ENCODE measurements around the gene FAM107B. TPM values are rescaled to one million over a fixed set of nuclear protein-coding genes. Genes with fewer than 3 reads are reported as not detected.

Gene FAM107B
- total RNA-seq, 5 donors from 2014 or later (not counting 1 experiment from before 2014, with no cell fraction given) = 175 to 298 (median 214) TPM

DNA sequence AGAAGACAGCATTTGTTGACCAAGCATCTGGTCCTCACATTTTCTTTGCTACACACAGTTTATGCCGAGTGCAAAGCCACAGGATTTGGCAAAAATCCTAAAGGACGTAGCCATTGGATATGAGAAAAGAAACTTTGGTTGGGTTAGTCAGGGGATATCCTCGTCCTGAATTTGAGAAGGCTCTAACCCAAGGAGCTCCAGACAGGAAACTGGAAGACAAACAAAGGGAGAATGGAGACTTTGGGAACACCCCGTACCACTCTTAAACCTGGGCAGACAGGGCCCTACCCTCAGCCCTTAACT, 297.3 kb downstream of the FAM107B start:
- CTCF ChIA-PET = no interaction called here
- POLR2A ChIA-PET = interaction anchor here in 1 of 2 donors (0.5 kb wide), 1 partner anchor 68 kb away, joined by 4 read pairs; no protein-coding TSS in a partner anchor

DNA sequence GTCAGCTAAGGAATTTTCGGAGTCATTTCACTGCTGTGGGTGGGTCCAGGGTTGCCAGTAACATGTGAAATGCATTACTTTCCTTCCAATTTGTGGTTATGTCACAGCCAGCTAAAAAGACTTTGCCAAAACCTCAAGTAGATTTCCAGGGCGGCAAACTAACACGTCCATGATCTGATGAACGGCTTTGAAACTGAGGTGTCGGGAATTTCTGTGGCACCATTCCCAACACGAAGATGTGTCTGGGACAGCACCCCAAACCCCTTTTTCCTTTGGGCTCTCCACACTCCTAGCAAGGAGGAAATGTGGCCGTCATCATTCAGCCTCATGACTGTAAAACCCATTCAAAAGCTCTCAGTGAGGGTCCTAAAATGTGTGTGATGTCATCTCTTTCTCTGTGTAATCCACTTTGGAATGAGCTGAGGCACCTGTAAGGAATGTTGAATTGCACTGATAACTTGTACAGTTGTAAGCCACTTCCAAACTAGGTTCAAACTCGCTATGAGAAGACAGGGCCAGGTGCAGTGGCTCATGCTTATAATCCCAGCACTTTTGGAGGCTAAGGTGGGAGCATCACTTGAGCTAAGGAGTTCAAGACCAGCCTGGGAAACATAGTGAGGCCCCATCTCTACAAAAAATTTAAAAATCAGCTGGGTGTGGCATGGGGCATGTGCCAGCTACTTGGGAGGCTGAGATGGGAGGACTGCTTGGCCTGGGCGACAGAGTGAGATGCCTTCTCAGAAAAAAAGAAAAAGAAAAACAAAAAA, 297.9 kb downstream of the FAM107B start:
- Mint-ChIP-seq H3K9me3 (no peaks in the 10 kb centered on the region), H3K27ac (no peak overlapping the region), H3K36me3 (no peaks in the 10 kb centered on the region), H3K4me3 (no peak overlapping the region), H3K27me3 (peaks cover 6 to 7% of the 10 kb centered on the region in 2 donors), H3K4me1 (peaks cover 0 to 5% (median 2%) of the 10 kb centered on the region in 3 donors)
- H3K27ac ChIP-seq (ENCODE audit: low read length) = no peak overlapping the region
- no peaks in the 10 kb centered on the region for H3K9me3 ChIP-seq
- WGBS (ENCODE audit: insufficient coverage) = 82% methylated on average over 2 of the region's 9 CpGs
- H3K27me3 ChIP-seq (replicated peaks in 1 of 2; ENCODE audit: control insufficient read depth in 2 of 2, extremely low read depth in 1 of 2, insufficient read depth in 2 of 2, low read length in 1 of 2) = peaks cover 0 to 35% of the 10 kb centered on the region in 2 experiments
- no peaks in the 10 kb centered on the region for H3K36me3 ChIP-seq (ENCODE audit: control insufficient read depth in 2 of 2, extremely low read depth in 1 of 2, insufficient read depth in 1 of 2, low read length in 1 of 2)
- POLR2A ChIA-PET = interaction anchor here in 1 of 2 donors (0.5 kb wide), 1 partner anchor 67 kb away, joined by 4 read pairs; no protein-coding TSS in a partner anchor
- CTCF ChIA-PET = no interaction called here
- H3K4me3 ChIP-seq (ENCODE audit: control insufficient read depth in 1 of 2, extremely low read depth in 1 of 2, low read length in 1 of 2) = no peak overlapping the region
- DNase-seq = no peak
- no peaks in the 10 kb centered on the region for H3K4me1 ChIP-seq (ENCODE audit: control insufficient read depth in 1 of 2, extremely low read depth in 1 of 2, insufficient read depth in 2 of 2, low read length in 2 of 2)
- ATAC-seq (replicated peaks in 1 of 4) = no peak

More for the DNA sequence above, 297.3 kb downstream of the FAM107B start:
- Histone ChIP-seq H3K27ac (ENCODE audit: low read length) (no peak overlapping the region), H3K36me3 (ENCODE audit: control insufficient read depth in 2 of 2, extremely low read depth in 1 of 2, insufficient read depth in 1 of 2, low read length in 1 of 2) (no peaks in the 10 kb centered on the region), H3K4me3 (ENCODE audit: control insufficient read depth in 1 of 2, extremely low read depth in 1 of 2, low read length in 1 of 2) (no peak overlapping the region), H3K27me3 (replicated peaks in 1 of 2; ENCODE audit: control insufficient read depth in 2 of 2, extremely low read depth in 1 of 2, insufficient read depth in 2 of 2, low read length in 1 of 2) (peaks cover 0 to 32% of the 10 kb centered on the region in 2 experiments), H3K9me3 (no peaks in the 10 kb centered on the region), H3K4me1 (ENCODE audit: control insufficient read depth in 1 of 2, extremely low read depth in 1 of 2, insufficient read depth in 2 of 2, low read length in 2 of 2) (no peaks in the 10 kb centered on the region)
- Mint-ChIP-seq H3K36me3 (no peaks in the 10 kb centered on the region), H3K4me3 (no peak overlapping the region), H3K27ac (no peak overlapping the region), H3K4me1 (peaks cover 0 to 5% (median 2%) of the 10 kb centered on the region in 3 donors), H3K9me3 (no peaks in the 10 kb centered on the region), H3K27me3 (peaks cover 4 to 6% of the 10 kb centered on the region in 2 donors)
- WGBS (ENCODE audit: insufficient coverage) = no CpG with 5 or more reads among the region's 4 CpGs
- DNase-seq (no peak), ATAC-seq (replicated peaks in 1 of 4) (no peak)

DNA sequence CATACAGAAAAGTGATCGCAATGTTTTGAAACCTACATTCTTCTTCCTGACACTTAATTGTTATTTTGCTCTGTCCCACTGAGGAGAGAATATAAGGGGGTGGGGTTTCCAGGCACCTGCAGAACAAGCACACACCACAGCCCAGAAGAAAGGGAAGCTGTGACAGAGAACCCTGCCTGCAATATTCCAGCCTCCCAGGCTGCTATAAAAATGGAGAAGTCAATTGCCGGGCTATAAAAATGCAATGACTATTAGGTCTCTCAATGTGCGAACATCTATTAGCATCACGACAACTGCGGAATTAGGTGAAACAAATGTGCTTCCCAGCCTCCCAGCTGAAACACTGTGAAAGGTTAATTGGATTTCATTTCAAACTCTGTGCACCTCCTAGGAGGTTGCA, 298.7 kb downstream of the FAM107B start:
- Histone ChIP-seq H3K27me3 (replicated peaks in 1 of 2; ENCODE audit: control insufficient read depth in 2 of 2, extremely low read depth in 1 of 2, insufficient read depth in 2 of 2, low read length in 1 of 2) (peaks cover 0 to 38% of the 10 kb centered on the region in 2 experiments), H3K27ac (ENCODE audit: low read length) (no peak overlapping the region), H3K36me3 (ENCODE audit: control insufficient read depth in 2 of 2, extremely low read depth in 1 of 2, insufficient read depth in 1 of 2, low read length in 1 of 2) (no peaks in the 10 kb centered on the region), H3K9me3 (no peaks in the 10 kb centered on the region), H3K4me1 (ENCODE audit: control insufficient read depth in 1 of 2, extremely low read depth in 1 of 2, insufficient read depth in 2 of 2, low read length in 2 of 2) (no peaks in the 10 kb centered on the region), H3K4me3 (ENCODE audit: control insufficient read depth in 1 of 2, extremely low read depth in 1 of 2, low read length in 1 of 2) (no peak overlapping the region)
- POLR2A ChIA-PET = no interaction called here
- Mint-ChIP-seq H3K4me1 (peaks cover 0 to 5% (median 2%) of the 10 kb centered on the region in 3 donors), H3K36me3 (no peaks in the 10 kb centered on the region), H3K27me3 (peaks cover 6 to 11% of the 10 kb centered on the region in 2 donors), H3K4me3 (no peak overlapping the region), H3K9me3 (no peaks in the 10 kb centered on the region), H3K27ac (no peak overlapping the region)
- WGBS (ENCODE audit: insufficient coverage) = no CpG with 5 or more reads among the region's 5 CpGs
- no peak for ATAC-seq (replicated peaks in 1 of 4)
- CTCF ChIA-PET = no interaction called here
- DNase-seq = no peak

DNA sequence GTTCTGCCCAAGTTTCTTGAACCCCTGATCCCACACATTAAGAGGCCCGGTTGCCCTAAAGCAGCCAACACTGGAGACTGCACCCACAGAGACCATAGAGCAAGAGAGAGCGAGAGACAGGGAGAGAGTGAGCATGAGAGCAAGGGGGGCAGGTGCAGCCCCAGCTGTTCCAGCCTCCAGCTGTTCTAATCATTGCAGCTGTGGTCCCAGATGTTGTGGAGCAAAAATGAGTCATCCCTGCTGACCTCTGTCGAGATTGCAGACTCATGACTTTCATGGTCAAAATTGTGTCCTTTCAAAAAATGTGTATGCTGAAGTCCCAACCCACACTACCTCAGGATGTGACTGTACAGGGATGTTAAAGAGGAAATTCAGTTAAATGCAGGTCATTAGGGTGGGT, 300.0 kb downstream of the FAM107B start:
- H3K9me3 Mint-ChIP-seq = no peaks in the 10 kb centered on the region
- Histone ChIP-seq H3K4me3 (ENCODE audit: control insufficient read depth in 1 of 2, extremely low read depth in 1 of 2, low read length in 1 of 2) (no peak overlapping the region), H3K9me3 (no peaks in the 10 kb centered on the region), H3K36me3 (ENCODE audit: control insufficient read depth in 2 of 2, extremely low read depth in 1 of 2, insufficient read depth in 1 of 2, low read length in 1 of 2) (no peaks in the 10 kb centered on the region), H3K27me3 (replicated peaks in 1 of 2; ENCODE audit: control insufficient read depth in 2 of 2, extremely low read depth in 1 of 2, insufficient read depth in 2 of 2, low read length in 1 of 2) (peaks cover 0 to 38% of the 10 kb centered on the region in 2 experiments), H3K27ac (ENCODE audit: low read length) (no peak overlapping the region), H3K4me1 (ENCODE audit: control insufficient read depth in 1 of 2, extremely low read depth in 1 of 2, insufficient read depth in 2 of 2, low read length in 2 of 2) (no peaks in the 10 kb centered on the region)
- H3K36me3 Mint-ChIP-seq = no peaks in the 10 kb centered on the region
- CTCF ChIA-PET = no interaction called here
- no peak overlapping the region for H3K4me3 Mint-ChIP-seq
- H3K27me3 Mint-ChIP-seq = peaks cover 11 to 22% of the 10 kb centered on the region in 2 donors
- ATAC-seq (replicated peaks in 1 of 4) (no peak), DNase-seq (no peak)
- H3K27ac Mint-ChIP-seq = no peak overlapping the region
- 92% methylated on average over 2 of the region's 3 CpGs for WGBS (ENCODE audit: insufficient coverage)
- POLR2A ChIA-PET = no interaction called here
- peaks cover 0 to 5% (median 2%) of the 10 kb centered on the region in 3 donors for H3K4me1 Mint-ChIP-seq

DNA sequence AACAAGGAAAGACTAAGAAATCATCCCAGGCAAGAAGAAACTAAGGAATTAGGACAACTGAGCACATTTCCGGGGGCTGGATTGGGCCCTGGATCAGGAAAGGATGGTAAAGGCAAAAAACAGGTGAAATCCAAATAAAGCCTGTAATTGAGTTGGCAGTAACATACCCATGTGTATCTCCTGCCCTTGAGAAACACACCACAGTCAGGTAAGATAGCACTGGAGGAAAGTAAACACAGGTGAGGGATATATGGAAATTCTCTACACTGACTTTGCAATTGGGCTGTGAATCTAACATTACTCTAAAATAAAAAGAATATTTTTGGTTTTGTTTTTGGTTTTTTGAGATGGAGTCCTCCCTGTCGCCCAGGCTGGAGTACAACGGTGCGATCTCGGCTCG, 303.8 kb downstream of the FAM107B start:
- Mint-ChIP-seq H3K4me1 (no peaks in the 10 kb centered on the region), H3K9me3 (no peaks in the 10 kb centered on the region), H3K27me3 (peaks cover 20 to 37% of the 10 kb centered on the region in 2 donors), H3K27ac (no peak overlapping the region), H3K4me3 (no peak overlapping the region), H3K36me3 (no peaks in the 10 kb centered on the region)
- Histone ChIP-seq H3K36me3 (ENCODE audit: control insufficient read depth in 2 of 2, extremely low read depth in 1 of 2, insufficient read depth in 1 of 2, low read length in 1 of 2) (no peaks in the 10 kb centered on the region), H3K4me1 (ENCODE audit: control insufficient read depth in 1 of 2, extremely low read depth in 1 of 2, insufficient read depth in 2 of 2, low read length in 2 of 2) (no peaks in the 10 kb centered on the region), H3K4me3 (ENCODE audit: control insufficient read depth in 1 of 2, extremely low read depth in 1 of 2, low read length in 1 of 2) (no peak overlapping the region), H3K9me3 (no peaks in the 10 kb centered on the region), H3K27me3 (replicated peaks in 1 of 2; ENCODE audit: control insufficient read depth in 2 of 2, extremely low read depth in 1 of 2, insufficient read depth in 2 of 2, low read length in 1 of 2) (peaks cover 0 to 36% of the 10 kb centered on the region in 2 experiments), H3K27ac (ENCODE audit: low read length) (no peak overlapping the region)
- ChIA-PET CTCF (interaction anchor here in 1 of 2 donors (0.6 kb wide), 1 partner anchor 354 kb away, joined by 3 read pairs; no protein-coding TSS in a partner anchor), POLR2A (interaction anchor here in 1 of 2 donors (0.5 kb wide), 1 partner anchor 802 kb away, joined by 7 read pairs; no protein-coding TSS in a partner anchor)
- WGBS (ENCODE audit: insufficient coverage) = no CpG with 5 or more reads among the region's 6 CpGs
- DNase-seq (no peak), ATAC-seq (replicated peaks in 1 of 4) (no peak)

DNA sequence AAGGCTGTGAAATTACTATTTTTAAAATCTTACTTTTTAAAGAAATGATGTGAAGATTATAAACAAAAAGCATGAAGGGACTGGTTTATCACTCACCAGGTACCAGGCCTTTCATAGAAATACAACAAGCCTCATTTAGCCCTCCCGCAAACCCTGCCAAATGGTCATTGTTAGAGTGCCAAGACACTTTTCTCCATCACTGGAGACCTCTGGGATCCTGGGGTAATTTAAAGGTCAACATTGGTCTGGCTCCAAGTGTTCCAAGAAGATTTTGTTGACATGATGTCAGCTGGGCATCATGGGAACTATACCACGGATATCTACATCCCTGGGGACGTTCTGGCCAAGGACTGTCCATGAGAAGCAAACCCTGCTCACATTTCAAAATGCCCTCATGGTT, 306.0 kb downstream of the FAM107B start:
- DNase-seq (no peak), ATAC-seq (replicated peaks in 1 of 4) (no peak)
- Mint-ChIP-seq H3K4me1 (no peaks in the 10 kb centered on the region), H3K4me3 (no peak overlapping the region), H3K27me3 (peaks cover 23 to 37% of the 10 kb centered on the region in 2 donors), H3K9me3 (peaks cover 0 to 4% (median 2%) of the 10 kb centered on the region in 3 donors), H3K36me3 (no peaks in the 10 kb centered on the region), H3K27ac (no peak overlapping the region)
- Histone ChIP-seq H3K27ac (ENCODE audit: low read length) (no peak overlapping the region), H3K4me3 (ENCODE audit: control insufficient read depth in 1 of 2, extremely low read depth in 1 of 2, low read length in 1 of 2) (no peak overlapping the region), H3K27me3 (replicated peaks in 1 of 2; ENCODE audit: control insufficient read depth in 2 of 2, extremely low read depth in 1 of 2, insufficient read depth in 2 of 2, low read length in 1 of 2) (peaks cover 0 to 23% of the 10 kb centered on the region in 2 experiments), H3K36me3 (ENCODE audit: control insufficient read depth in 2 of 2, extremely low read depth in 1 of 2, insufficient read depth in 1 of 2, low read length in 1 of 2) (no peaks in the 10 kb centered on the region), H3K4me1 (ENCODE audit: control insufficient read depth in 1 of 2, extremely low read depth in 1 of 2, insufficient read depth in 2 of 2, low read length in 2 of 2) (no peaks in the 10 kb centered on the region), H3K9me3 (peaks cover 2% of the 10 kb centered on the region)
- POLR2A ChIA-PET = no interaction called here
- no CpG with 5 or more reads among the region's 3 CpGs for WGBS (ENCODE audit: insufficient coverage)
- CTCF ChIA-PET = no interaction called here

Measured in T-cell (primary cell).